Measurements from ENCODE around the gene SURF2.

DNA sequence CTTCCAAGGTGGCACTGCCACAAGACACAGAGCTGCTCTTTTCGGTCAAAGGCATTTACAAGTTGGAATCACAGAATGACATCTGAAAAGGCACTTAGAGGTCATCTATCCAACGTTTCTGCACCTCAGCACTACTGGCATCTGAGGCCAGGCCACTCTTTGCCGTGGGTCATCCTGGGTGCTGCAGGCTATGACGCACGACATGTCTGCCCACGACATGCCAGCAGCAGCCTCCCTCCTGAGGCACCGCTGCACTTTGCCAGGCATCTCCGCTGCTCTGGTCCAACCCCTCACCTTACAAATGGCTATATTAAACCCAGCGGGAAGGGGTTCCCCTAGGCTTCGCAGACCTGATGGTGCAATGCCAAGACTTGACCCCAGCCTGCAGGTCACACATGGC, 11.4 kb downstream of the SURF2 start:
- TF ChIP-seq, protein P1, sequence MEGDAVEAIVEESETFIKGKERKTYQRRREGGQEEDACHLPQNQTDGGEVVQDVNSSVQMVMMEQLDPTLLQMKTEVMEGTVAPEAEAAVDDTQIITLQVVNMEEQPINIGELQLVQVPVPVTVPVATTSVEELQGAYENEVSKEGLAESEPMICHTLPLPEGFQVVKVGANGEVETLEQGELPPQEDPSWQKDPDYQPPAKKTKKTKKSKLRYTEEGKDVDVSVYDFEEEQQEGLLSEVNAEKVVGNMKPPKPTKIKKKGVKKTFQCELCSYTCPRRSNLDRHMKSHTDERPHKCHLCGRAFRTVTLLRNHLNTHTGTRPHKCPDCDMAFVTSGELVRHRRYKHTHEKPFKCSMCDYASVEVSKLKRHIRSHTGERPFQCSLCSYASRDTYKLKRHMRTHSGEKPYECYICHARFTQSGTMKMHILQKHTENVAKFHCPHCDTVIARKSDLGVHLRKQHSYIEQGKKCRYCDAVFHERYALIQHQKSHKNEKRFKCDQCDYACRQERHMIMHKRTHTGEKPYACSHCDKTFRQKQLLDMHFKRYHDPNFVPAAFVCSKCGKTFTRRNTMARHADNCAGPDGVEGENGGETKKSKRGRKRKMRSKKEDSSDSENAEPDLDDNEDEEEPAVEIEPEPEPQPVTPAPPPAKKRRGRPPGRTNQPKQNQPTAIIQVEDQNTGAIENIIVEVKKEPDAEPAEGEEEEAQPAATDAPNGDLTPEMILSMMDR (IDR thresholded peaks at IDR 0.05): no peak
- TF ChIP-seq POLR2A (IDR thresholded peaks at IDR 0.05): no peak
